HG03378 (cell line): ENCODE results near the gene WDR90.

Experiments
- ATAC-seq: cut with Tn5 transposase; IDR thresholded peaks from one replicate; pipeline ENCODE4 v1.9.1; 2021; ENCODE audit warnings: mild to moderate bottlenecking, moderate library complexity; ENCODE audit not compliant: unreplicated experiment

WDR90 gene

DNA sequence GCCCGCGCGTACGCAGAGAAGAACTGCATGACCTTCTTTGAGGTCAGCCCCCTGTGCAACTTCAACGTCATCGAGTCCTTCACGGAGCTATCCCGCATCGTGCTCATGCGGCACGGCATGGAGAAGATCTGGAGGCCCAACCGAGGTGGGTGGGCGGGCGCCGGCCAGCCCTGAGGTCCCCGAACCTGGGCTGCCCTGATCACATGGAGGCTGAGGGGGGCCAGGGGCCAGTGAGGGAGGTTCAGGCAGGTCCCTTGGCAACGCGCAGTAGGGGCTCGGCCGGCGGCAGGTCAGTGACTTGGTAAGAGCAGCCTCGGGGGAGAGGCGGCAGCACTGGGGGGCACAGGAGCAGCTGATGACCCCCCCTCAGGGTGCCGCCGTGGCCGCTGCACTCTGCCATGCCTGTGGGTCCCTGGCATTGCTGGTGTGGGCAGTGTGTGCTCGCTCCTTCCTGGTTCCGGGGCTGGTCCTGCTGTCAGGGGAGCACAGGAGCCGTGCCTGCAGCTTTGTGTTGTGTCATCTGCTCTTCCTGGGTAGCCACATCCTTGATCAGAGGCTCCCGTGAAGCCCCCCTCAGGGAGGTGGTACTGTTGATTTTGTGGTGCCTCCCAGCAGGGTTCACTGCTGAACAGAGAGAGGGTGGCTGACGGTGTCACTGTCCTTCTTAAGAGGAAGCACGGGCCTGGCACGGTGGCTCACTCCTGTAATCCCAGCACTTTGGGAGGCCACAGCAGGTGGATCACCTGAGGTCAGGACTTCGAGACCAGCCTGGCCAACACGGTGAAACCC lies 23.0 kb upstream of the WDR90 start:
- no peak for ATAC-seq

DNA sequence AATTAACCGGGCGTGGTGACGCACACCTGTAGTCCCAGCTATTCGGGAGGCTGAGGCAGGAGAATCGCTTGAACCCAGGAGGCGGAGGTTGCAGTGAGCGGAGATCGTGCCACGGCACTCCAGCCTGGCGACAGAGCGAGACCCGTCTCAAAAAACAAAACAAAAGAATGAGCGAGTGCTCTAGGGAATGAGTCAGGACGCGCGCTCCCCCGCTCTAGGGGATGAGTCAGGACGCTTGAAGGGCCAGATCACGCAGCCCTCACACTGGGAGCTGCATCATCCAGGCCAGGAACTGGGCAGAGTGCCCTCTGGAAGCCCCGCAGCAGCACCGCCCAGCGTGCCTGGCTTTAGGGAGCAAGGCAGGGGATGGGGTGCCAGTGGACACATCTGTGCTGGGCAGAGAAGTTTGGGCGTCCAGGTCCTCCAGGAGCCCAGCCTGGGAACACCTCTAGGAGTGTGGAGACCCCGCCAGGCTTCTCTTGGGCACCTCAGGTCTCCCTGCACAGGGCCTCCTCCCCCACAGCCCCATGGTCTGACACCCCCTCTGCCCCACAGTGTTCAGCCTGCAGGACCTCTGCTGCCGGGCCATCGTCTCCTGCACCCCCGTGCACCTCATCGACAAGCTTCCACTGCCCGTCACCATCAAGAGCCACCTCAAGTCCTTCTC lies 22.2 kb upstream of the WDR90 start:
- ATAC-seq: no peak

DNA sequence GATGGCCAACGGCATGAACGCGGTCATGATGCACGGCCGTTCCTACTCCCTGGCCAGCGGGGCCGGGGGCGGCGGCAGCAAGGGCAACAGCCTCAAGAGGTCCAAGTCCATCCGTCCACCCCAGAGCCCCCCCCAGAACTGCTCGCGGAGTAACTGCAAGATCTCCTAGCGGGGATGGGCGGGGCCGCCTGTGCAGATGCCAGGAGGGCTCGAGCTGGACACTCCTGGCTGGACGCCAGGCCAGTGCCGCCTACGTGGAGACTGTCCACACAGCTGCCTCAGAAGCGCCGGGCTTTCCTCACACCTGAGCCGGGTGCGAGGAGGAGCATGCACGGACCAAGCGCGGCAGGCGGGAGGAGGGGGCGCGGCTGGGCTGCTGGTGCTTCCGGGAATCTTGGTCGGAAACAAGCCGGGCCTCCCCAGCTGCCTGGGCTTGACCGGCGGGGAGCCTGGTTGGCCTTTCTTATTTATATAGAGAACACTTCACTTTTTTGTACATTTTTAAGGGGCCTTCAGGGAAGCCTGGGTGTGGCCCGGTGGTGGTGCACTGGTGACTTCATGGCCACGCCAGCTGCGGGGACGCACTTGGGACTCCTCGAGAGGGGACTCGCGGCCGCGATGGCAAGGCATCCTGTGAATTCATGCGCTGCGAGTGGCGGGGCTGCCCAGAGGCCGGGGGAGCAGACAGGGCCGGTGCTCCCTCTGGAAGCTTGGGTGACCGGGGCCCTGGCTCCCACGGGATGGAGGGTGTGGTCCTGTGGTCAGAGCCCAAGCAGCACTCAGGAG lies 21.5 kb upstream of the WDR90 start:
- no peak for ATAC-seq

DNA sequence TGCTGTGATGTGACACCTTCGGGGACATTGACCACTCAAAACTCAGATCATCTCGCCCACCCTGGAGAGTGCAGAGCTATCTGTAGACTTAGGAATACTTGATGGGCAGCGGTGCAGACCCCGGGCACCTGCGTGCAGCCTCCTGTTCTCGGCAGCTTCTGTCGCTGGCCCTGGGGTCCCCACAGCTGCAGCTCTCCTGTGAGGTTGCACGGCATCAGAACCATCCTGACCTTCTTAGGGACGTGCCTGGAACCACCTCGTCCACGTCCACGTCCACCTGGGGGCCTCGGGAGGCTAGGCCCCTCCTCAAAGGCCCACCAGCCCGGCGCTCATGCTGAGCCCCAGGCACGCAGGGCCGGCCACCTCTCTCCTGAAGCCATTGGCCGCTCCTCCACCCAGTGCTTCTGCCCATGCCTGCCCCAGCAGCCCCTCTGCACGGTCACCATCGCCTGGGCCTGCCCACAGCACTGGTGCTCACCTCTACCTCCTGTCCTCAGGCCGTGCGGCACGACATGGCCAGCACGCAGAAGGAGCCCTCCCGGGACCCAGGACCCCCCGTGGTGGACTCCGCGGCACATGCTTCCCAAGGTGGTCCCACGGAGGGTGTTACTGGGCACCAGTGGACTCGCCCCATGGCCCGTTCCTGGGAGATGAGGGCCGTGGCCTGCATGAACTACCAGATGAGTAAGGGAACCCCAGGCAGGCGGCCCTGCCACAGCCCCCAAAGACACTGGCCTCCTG lies 20.7 kb upstream of the WDR90 start:
- ATAC-seq: no peak

DNA sequence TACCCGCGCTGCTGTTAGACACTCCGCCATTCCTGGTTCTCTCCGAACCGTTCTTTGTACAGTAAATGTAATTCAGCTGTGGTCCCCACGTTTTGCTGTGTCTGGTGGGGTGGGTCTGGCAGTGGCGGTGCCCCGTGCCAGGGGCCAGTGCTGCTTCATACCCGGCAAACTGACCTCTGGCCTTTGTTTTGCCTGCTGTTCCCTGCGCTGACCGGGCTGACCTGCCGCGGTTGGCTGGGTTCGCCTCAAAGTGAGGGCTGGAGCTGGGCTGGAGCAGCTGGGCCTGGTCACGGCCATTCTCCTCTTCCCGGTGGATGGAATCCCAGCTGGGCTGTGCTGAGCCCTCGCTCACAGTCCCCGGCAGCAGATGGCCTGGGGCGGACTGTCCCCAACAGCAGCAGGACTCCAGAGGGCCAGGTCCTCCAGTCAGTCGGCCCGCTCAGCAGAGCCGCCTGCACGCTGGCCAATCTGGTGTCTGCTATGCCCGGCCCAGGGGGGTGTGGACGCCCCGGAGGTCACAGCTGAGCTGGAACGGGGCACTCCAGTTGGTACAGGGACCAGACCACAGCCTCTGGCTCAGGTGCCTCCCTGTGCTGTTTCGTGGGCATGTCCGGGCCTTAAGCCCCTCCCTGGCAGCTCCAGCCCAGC lies 19.9 kb upstream of the WDR90 start:
- no peak for ATAC-seq

DNA sequence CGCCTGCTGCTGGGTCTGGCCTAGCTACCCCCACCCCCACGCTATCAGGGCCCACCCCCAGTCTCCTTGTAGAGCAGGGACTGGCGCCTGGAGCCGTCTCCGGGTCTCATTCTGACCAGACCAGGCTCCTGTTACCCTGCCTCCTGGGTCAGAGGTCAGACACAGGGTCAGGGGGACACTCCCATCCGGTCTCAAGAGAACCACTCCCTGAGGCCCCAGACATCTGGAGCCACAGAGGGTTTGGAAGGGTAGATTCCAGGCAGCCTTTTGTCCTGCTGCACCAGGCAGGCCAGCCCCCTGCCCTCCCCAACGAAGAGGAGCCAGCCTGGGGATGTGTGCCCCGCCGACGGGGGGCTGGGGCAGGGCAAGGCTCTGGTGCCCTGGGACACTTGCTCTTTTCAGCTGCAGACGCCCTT lies 19.3 kb upstream of the WDR90 start:
- ATAC-seq: no peak

DNA sequence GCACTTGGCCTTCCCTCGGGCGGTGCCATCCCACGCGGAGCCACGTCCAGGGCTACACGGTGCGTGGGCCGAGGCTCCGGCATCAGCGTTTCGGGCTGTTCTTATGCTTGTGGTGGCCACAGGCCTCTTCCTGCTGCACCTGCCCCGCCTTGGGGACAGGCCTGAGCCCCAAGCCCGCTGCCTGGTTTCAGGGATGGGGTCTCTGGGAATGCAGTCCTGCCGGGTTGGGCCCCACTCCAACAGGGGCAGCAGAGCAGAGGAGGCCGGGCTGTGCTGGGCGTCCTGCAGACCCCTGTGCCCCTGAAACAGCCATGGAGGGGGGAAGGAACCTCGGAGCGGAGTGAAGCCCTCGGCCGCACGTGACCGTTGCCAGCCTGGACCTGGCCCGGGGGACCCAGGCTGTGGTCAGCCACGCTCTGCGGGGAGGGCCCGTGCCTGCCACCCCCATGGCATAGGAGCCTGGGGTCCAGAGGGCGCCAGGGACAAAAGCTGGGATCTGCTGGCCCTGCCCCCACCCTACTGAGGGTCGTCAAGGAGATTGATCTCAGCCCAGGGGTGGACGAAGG lies 18.8 kb upstream of the WDR90 start:
- no peak for ATAC-seq

DNA sequence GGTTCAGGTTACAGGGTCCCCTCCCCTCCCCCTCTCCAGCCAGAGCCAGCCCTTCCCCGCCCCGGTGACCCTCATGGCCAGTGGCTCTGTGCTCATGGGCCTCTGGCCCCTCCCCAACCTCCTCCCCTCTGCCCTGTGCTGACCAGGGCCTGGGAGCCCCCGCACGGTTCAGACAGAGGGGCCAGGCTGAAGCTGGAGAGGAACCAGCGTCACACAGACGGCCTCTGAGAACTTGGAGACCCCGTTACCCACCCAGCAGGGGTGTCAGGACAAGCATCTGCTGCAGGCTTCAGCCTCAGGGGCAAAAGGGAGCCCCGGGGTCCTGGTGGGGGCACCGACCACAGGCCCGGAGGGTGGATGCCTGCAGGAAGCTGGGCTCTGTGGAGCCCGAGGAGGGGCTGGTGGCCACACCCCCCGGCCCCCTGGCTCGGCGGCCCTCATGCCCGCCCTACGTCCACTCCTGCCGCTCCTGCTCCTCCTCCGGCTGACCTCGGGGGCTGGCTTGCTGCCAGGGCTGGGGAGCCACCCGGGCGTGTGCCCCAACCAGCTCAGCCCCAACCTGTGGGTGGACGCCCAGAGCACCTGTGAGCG lies 18.3 kb upstream of the WDR90 start, which contains the start of gene WFIKKN1:
Gene WFIKKN1 (plus strand): TSS at position 171 of the 591 bp plus-strand sequence. CDS start 269 bp downstream, at position 440.
- no peak for ATAC-seq

DNA sequence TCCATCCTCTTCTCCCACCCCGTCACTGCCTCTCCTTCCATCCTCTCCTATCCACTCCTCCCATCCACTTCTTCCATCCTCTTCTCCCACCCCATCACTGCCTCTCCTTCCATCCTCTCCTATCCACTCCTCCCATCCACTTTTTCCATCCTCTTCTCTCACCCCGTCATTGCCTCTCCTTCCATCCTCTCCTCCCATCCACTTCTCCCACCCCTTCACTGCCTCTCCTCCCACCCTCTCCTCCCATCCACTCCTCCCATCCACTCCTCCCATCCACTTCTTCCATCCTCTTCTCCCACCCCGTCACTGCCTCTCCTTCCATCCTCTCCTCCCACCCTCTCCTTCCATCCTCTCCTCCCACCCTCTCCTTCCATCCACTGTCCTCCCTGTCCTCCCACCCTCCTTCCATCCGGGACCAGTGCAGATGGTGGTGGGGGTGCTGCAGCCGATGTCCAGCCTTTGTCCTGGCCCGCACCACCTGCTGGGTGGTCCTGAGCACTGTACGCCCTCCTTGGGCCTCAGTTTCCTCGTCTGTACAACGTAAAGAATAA lies 17.3 kb upstream of the WDR90 start:
- ATAC-seq: no peak

DNA sequence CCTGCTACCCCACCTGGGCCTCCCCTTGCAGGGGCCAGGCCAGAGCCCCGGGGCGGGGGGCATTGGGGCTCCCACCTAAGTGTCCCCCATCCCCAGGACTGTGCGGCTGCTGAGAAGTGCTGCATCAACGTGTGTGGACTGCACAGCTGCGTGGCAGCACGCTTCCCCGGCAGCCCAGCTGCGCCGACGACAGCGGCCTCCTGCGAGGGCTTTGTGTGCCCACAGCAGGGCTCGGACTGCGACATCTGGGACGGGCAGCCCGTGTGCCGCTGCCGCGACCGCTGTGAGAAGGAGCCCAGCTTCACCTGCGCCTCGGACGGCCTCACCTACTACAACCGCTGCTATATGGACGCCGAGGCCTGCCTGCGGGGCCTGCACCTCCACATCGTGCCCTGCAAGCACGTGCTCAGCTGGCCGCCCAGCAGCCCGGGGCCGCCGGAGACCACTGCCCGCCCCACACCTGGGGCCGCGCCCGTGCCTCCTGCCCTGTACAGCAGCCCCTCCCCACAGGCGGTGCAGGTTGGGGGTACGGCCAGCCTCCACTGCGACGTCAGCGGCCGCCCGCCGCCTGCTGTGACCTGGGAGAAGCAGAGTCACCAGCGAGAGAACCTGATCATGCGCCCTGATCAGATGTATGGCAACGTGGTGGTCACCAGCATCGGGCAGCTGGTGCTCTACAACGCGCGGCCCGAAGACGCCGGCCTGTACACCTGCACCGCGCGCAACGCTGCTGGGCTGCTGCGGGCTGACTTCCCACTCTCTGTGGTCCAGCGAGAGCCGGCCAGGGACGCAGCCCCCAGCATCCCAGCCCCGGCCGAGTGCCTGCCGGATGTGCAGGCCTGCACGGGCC lies 16.5 kb upstream of the WDR90 start:
- ATAC-seq: no peak

DNA sequence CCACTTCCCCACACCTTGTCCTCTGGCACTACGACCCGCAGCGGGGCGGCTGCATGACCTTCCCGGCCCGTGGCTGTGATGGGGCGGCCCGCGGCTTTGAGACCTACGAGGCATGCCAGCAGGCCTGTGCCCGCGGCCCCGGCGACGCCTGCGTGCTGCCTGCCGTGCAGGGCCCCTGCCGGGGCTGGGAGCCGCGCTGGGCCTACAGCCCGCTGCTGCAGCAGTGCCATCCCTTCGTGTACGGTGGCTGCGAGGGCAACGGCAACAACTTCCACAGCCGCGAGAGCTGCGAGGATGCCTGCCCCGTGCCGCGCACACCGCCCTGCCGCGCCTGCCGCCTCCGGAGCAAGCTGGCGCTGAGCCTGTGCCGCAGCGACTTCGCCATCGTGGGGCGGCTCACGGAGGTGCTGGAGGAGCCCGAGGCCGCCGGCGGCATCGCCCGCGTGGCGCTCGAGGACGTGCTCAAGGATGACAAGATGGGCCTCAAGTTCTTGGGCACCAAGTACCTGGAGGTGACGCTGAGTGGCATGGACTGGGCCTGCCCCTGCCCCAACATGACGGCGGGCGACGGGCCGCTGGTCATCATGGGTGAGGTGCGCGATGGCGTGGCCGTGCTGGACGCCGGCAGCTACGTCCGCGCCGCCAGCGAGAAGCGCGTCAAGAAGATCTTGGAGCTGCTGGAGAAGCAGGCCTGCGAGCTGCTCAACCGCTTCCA lies 15.7 kb upstream of the WDR90 start:
- ATAC-seq: no peak

DNA sequence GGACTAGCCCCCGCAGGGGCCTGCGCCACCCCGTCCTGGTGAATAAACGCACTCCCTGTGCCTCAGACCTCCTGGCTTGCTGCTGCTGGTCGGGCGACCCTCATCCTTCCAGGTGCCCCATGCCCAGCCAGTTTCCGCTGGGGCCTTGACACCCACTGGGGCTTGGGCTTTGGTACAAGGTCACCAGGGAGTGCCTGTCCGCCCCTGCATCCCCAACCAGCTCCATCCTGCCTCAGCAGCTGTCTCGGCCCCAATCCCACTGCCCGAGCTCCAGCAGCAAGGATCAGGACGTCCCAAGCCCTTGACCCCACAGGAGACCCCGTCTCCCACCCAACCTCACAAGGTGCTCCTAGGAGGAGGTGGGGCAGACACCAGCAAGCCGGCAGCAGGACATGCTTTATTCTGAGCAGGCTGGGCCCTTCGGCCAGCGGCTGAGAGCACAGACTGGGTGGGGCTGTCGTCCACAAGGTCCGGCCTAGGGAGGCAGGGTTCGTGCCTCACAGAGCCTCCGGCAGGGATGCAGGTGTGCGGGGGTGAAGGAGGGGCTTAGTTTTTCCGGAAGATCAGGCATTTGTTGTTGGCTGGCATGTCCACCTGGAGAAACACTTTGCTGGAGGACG lies 15.0 kb upstream of the WDR90 start:
- ATAC-seq: no peak

DNA sequence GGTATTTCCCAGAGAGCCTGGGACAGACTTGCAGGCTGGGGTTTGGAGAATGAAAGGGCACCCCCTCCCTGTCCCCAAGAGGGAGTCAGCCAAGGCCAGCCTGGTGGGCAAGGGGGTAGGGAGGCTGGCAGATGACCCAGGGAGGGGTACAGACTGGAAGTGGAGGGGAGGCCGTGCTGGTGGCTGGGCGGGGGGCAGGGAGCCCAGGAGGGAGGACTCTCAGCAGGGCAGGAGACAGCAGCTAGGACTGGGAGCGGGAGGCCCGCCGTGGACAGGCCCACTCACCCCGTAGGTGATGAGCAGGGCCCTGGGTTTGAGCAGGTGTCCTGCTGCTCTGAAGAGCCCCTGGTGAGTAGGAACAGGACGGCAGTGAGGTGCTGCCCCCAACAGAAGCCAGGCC lies 14.2 kb upstream of the WDR90 start:
- no peak for ATAC-seq

DNA sequence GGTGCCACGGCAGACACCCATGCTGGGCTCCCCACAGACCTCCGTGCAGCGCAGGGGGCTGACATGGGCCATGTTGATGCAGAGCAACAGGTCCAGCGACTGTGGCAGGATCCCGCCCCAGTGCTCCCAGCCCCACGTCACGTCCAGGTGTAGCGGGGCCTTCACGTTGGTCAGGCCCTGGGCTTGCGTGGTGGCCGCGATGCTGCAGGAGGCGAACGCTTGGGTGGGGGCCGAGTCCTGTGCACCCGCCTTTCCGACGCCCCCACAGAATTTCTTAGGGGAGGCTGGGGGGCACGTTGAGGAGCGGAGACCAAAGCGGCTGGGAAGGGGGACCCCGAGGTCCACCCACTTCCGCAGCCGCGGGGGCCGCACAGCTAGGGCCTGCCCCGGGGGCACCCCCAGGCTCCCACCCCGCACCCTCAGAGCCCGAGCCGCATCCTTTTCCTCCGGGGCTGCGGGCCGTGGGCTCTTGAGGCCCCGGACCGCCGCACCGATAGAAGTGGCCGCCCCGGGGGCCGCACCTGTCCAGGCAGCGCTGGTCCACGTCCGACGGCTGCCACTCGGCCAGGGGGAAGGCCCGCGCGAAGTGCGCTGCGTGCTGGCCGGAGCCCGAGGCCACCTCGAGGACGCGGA lies 13.5 kb upstream of the WDR90 start:
- peak; percentile 14 for ATAC-seq

DNA sequence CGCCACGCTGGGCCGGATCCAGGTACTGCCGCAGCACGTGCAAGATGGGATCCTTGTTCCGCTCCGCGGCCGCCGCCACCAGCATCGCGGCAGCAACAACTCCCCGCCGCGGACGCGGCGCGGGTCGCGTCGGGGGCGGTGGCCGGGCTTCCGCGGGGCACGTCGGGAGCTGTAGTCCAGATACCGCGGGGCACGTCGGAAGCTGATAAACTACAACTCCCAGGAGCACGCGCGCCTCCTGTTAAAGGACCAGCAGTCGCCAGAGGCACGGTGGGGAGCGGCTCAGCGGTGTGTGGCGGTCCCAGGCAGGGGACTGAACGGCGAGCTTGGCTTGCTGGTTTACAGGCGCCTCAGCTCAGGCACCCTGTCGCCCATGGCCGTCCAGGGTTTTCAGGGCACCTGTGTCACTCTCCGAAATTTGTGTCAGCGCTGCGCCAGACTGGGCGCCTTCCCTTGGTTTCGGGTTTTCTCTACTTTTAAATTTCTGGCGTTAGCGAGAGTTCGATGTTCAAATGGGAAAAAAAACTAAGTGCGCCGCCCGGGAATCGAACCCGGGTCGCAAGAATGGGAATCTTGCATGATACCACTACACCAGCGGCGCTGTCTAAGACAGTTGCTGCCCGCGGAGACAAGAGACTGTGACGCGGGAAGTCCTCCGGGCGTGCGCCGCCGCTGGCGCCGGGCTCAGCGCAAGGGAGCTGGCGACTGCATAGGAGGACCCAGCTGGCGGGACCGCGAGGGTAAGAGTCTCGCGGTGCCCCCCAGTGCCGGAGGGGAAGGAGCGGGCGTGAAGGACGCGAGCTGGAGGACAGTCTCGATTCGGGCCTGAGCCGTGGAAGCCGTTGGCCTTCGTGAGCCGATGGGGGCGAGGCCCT lies 12.7 kb upstream of the WDR90 start, which contains the start of gene METTL26:
Gene METTL26 (minus strand): TSS at position 100 of the 875 bp plus-strand sequence. CDS start 15 bp downstream, at position 85.
- ATAC-seq: peak; percentile 51
